ENCODE data around the gene ITIH4.
A peak's percentile ranks its signal among the peaks of the same experiment; 100 is the strongest.

The ITIH4 gene

GRCh38 chr3:52789746-52790040 lies 40.8 kb downstream of the ITIH4 start:
- H3K36me3 Mint-ChIP-seq (ENCODE audit: low read depth) = no peaks in the 10 kb centered on the region
- peak overlapping the region; percentile 48 for H3K27ac Mint-ChIP-seq
- H3K4me3 Mint-ChIP-seq = no peak overlapping the region
- peaks cover 18% of the 10 kb centered on the region for H3K27me3 Mint-ChIP-seq (ENCODE audit: low read depth, poor library complexity)
- no peaks in the 10 kb centered on the region for H3K9me3 Mint-ChIP-seq
- no peak for DNase-seq
- no peak for TF ChIP-seq CTCF (IDR thresholded peaks at IDR 0.05)
- peaks cover 36% of the 10 kb centered on the region for H3K4me1 Mint-ChIP-seq

DNA sequence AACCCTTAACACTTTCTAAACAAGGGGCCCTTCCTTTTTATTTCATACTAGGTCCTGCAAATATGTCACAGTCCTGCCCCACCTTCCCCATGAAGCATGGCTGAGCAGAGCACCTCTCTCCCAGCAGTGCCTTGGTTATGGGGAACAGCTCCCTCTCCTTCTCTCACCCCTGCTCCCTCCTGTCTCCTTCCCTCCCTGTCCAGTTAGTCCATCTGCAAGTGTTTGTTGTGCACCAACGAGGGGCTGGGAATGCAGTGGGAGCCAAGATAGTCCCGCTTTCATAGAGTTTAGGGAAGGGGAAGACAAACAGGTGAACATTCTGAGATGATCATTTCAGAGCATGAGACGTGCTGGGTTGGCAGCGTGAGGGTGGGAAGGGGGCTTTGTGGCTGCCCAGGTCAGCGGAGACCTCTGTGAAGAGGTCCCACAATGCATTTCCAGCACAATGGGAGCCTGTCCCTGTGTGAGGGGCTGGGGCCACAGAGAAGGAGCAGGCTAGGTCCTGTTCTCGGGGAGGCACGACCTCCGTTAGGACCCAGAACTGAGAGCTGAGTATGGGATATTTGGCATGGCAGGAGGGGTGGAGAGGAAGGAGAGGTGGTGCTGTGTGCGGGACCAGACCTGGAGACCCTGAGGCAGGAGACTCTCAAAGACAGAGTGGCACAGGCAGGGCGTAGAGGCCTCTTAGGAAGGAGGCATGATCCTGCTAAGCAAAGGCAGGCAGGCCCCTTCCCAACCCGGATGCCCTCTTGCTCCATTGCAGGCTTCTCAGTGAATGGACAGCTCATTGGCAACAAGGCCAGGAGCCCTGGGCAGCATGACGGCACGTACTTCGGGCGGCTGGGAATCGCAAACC lies 41.4 kb downstream of the ITIH4 start:
- DNase-seq = no peak
- Mint-ChIP-seq H3K27ac (no peak overlapping the region), H3K9me3 (no peaks in the 10 kb centered on the region), H3K4me1 (peaks cover 31% of the 10 kb centered on the region), H3K27me3 (ENCODE audit: low read depth, poor library complexity) (peaks cover 20% of the 10 kb centered on the region), H3K4me3 (no peak overlapping the region), H3K36me3 (ENCODE audit: low read depth) (no peaks in the 10 kb centered on the region)
- no peak for TF ChIP-seq CTCF (IDR thresholded peaks at IDR 0.05)

- Mint-ChIP-seq H3K27ac (no peak overlapping the region), H3K36me3 (ENCODE audit: low read depth) (no peaks in the 10 kb centered on the region), H3K4me3 (no peak overlapping the region), H3K4me1 (peaks cover 21% of the 10 kb centered on the region), H3K27me3 (ENCODE audit: low read depth, poor library complexity) (peaks cover 27% of the 10 kb centered on the region), H3K9me3 (no peaks in the 10 kb centered on the region)
- no peak for TF ChIP-seq CTCF (IDR thresholded peaks at IDR 0.05)
- no peak for DNase-seq
Measured at GRCh38 chr3:52787672-52788625, 42.5 kb downstream of the ITIH4 start.

DNA sequence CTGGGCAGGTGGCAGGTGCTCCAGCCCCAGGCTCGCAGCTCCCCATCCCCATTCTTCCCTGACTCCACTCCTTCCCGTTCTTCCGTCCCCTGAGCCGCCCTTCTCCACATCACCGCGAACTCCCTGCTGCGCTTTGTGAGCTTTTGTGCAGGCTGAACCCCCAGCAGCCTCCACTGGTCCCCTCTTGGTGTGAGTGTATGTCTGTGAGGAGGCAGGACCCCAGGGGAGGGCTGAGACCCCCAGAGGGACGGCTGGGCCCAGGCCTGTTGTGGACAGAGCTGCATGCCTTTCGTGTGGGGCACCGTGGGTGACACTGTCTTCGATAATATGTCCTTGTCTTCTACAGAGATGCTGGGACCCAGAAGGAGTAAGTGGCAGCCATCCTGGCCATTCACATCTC lies 43.2 kb downstream of the ITIH4 start:
- Mint-ChIP-seq H3K9me3 (no peaks in the 10 kb centered on the region), H3K27me3 (ENCODE audit: low read depth, poor library complexity) (peaks cover 32% of the 10 kb centered on the region)

More for the DNA sequence above, 43.2 kb downstream of the ITIH4 start:
- no peak for DNase-seq
- H3K4me1 Mint-ChIP-seq = peaks cover 15% of the 10 kb centered on the region
- no peak overlapping the region for H3K4me3 Mint-ChIP-seq
- no peak for TF ChIP-seq CTCF (IDR thresholded peaks at IDR 0.05)
- H3K27ac Mint-ChIP-seq = no peak overlapping the region
- H3K36me3 Mint-ChIP-seq (ENCODE audit: low read depth) = no peaks in the 10 kb centered on the region
